H9 (cell line): ENCODE data around the gene SDC4. TPM values are rescaled to one million over a fixed set of nuclear protein-coding genes. Genes with fewer than 3 reads are reported as not detected.

Experiments used
- DNase-seq: peaks from one replicate; pipeline ENCODE4 v3.0.0-alpha.2; 2017
- H2AFZ ChIP-seq: one replicate; pipeline ENCODE4 v1.6.1; 2013; ENCODE audit warnings: mild to moderate bottlenecking, low read length, control low read depth, moderate library complexity
- H2AK5ac ChIP-seq: 2 replicates; pipeline ENCODE4 v1.6.1; 2013; ENCODE audit warnings: low read length, control low read depth, mixed read lengths; ENCODE audit not compliant: insufficient read length
- H2BK120ac ChIP-seq: one replicate; pipeline ENCODE4 v1.6.1; 2013; ENCODE audit warnings: low read depth, mild to moderate bottlenecking, low read length, control low read depth, inconsistent platforms; ENCODE audit not compliant: poor library complexity, severe bottlenecking
- H2BK12ac ChIP-seq: 2 replicates; pipeline ENCODE4 v1.6.1; 2013; ENCODE audit warnings: low read length, control low read depth, mixed read lengths, low read depth; ENCODE audit not compliant: insufficient read length
- H2BK15ac ChIP-seq: 2 replicates; pipeline ENCODE4 v1.6.1; 2013; ENCODE audit warnings: low read depth, low read length, control low read depth
- H2BK20ac ChIP-seq: one replicate; pipeline ENCODE4 v1.6.1; 2013; ENCODE audit warnings: low read depth, mild to moderate bottlenecking, low read length, control low read depth, inconsistent platforms; ENCODE audit not compliant: poor library complexity, severe bottlenecking
- H2BK5ac ChIP-seq: 2 replicates; pipeline ENCODE4 v1.6.1; 2013; ENCODE audit warnings: low read length, control low read depth, mixed read lengths; ENCODE audit not compliant: insufficient read length
- H3K14ac ChIP-seq: 2 replicates; pipeline ENCODE4 v1.6.1; 2013; ENCODE audit warnings: low read length, control low read depth; ENCODE audit not compliant: insufficient read depth
- H3K18ac ChIP-seq: 2 replicates; pipeline ENCODE4 v1.6.1; 2013; ENCODE audit warnings: low read depth, mild to moderate bottlenecking, mixed read lengths, low read length, control low read depth; ENCODE audit not compliant: insufficient read length
- H3K23ac ChIP-seq: 2 replicates; pipeline ENCODE4 v1.6.1; 2013; ENCODE audit warnings: low read length, control low read depth, mixed read lengths, low read depth; ENCODE audit not compliant: insufficient read length
- H3K23me2 ChIP-seq: 2 replicates; pipeline ENCODE4 v1.6.1; 2013; ENCODE audit warnings: low read depth, mild to moderate bottlenecking, mixed read lengths, low read length, control low read depth; ENCODE audit not compliant: insufficient read length, poor library complexity, severe bottlenecking
- H3K27ac ChIP-seq: 2 replicates; pipeline ENCODE4 v1.5.1; 2013; ENCODE audit warnings: low read length, control low read depth, mixed read lengths, low read depth; ENCODE audit not compliant: insufficient read length
- H3K27me3 ChIP-seq: 2 replicates; pipeline ENCODE4 v1.6.1; 2013; ENCODE audit warnings: low read length, control low read depth, inconsistent platforms; ENCODE audit not compliant: insufficient read depth
- H3K4ac ChIP-seq: 2 replicates; pipeline ENCODE4 v1.6.1; 2013; ENCODE audit warnings: low read depth, mild to moderate bottlenecking, control low read depth, inconsistent platforms, low read length, moderate library complexity
- H3K4me1 ChIP-seq: 2 replicates; pipeline ENCODE4 v1.6.1; 2013; ENCODE audit warnings: low read length, control low read depth, inconsistent platforms; ENCODE audit not compliant: insufficient read depth
- H3K4me2 ChIP-seq: 2 replicates; pipeline ENCODE4 v1.6.1; 2013; ENCODE audit warnings: low read length, control low read depth, mixed read lengths; ENCODE audit not compliant: insufficient read length, insufficient read depth
- H3K56ac ChIP-seq: 2 replicates; pipeline ENCODE4 v1.6.1; 2013; ENCODE audit warnings: low read depth, mild to moderate bottlenecking, mixed read lengths, low read length, control low read depth; ENCODE audit not compliant: insufficient read length
- H3K79me1 ChIP-seq: 2 replicates; pipeline ENCODE4 v1.6.1; 2013; ENCODE audit warnings: low read depth, mild to moderate bottlenecking, moderate library complexity, low read length, control low read depth, inconsistent platforms; ENCODE audit not compliant: insufficient read depth, poor library complexity, severe bottlenecking
- H3K79me2 ChIP-seq: 2 replicates; pipeline ENCODE4 v1.6.1; 2013; ENCODE audit warnings: low read length, control low read depth, inconsistent platforms; ENCODE audit not compliant: insufficient read depth
- H3K9ac ChIP-seq: 2 replicates; pipeline ENCODE4 v1.6.1; 2013; ENCODE audit warnings: low read length, control low read depth, mixed read lengths; ENCODE audit not compliant: insufficient read length; ENCODE audit errors: extremely low read depth
- H3K9me3 ChIP-seq: one replicate; pipeline ENCODE4 v1.6.1; 2013; ENCODE audit warnings: low read depth, low read length, inconsistent platforms; ENCODE audit not compliant: control insufficient read depth
- H3T11ph ChIP-seq: one replicate; pipeline ENCODE4 v1.6.1; 2013; ENCODE audit warnings: mild to moderate bottlenecking, low read length, control low read depth, inconsistent platforms
- H4K20me1 ChIP-seq: one replicate; pipeline ENCODE4 v1.6.1; 2013; ENCODE audit not compliant: control insufficient read depth, insufficient read length, insufficient read depth
- H4K5ac ChIP-seq: 2 replicates; pipeline ENCODE4 v1.6.1; 2013; ENCODE audit warnings: low read depth, mild to moderate bottlenecking, mixed read lengths, low read length, control low read depth; ENCODE audit not compliant: insufficient read length
- H4K8ac ChIP-seq: replicated peaks from 2 replicates; pipeline ENCODE4 v1.6.1; 2013; ENCODE audit warnings: low read length, control low read depth, mixed read lengths, low read depth; ENCODE audit not compliant: insufficient read length
- H4K91ac ChIP-seq: 2 replicates; pipeline ENCODE4 v1.6.1; 2013; ENCODE audit warnings: low read depth, mild to moderate bottlenecking, moderate library complexity, mixed read lengths, low read length, control low read depth; ENCODE audit not compliant: insufficient read length
- H3K27ac Mint-ChIP-seq, 3 experiments: 2 replicates in 2 of 3; 3 replicates in 1 of 3; pipeline ENCODE4 v1.8.0; 2020 to 2021; ENCODE audit warnings: mixed read lengths in 3 of 3, mild to moderate bottlenecking in 1 of 3, moderate library complexity in 1 of 3
- H3K27me3 Mint-ChIP-seq: 2 replicates; pipeline ENCODE4 v1.8.0; 2021; ENCODE audit warnings: low read depth, mild to moderate bottlenecking, moderate library complexity, mixed read lengths
- H3K36me3 Mint-ChIP-seq, 3 experiments: 2 replicates in 2 of 3; 3 replicates in 1 of 3; pipeline ENCODE4 v1.8.0; 2020 to 2021; ENCODE audit warnings: low read depth in 3 of 3, mixed read lengths in 3 of 3; ENCODE audit not compliant: insufficient read depth in 1 of 3
- H3K4me1 Mint-ChIP-seq, 2 experiments: 2 replicates each; pipeline ENCODE4 v1.8.0; 2020; ENCODE audit warnings: mixed read lengths in 2 of 2
- H3K4me3 Mint-ChIP-seq, 2 experiments: 2 replicates in 1 of 2; 3 replicates in 1 of 2; pipeline ENCODE4 v1.8.0; 2020 to 2021; ENCODE audit warnings: mild to moderate bottlenecking in 2 of 2, mixed read lengths in 2 of 2, moderate library complexity in 1 of 2
- H3K9me3 Mint-ChIP-seq, 2 experiments: 2 replicates in 1 of 2; 3 replicates in 1 of 2; pipeline ENCODE4 v1.8.0; 2020; ENCODE audit warnings: mild to moderate bottlenecking in 2 of 2, mixed read lengths in 2 of 2, moderate library complexity in 1 of 2
- CTCF ChIP-seq: fragments of 200-600 bp; sonication (generic); conservative IDR thresholded peaks from 3 replicates; pipeline ENCODE4 v1.8.0; 2021; ENCODE audit warnings: antibody characterized with exemption, mild to moderate bottlenecking
- WGBS: extraction: QIAGEN DNeasy Blood & Tissue Kit; methylation state at CpG from one replicate; pipeline ENCODE4 v1.1.7; 2013; ENCODE audit warnings: missing lambda C conversion rate, low lambda C conversion rate, mixed read lengths; ENCODE audit not compliant: insufficient read length; ENCODE audit errors: extremely low coverage; 5-methylcytosine and 5-hydroxymethylcytosine counted together
- total RNA-seq: library from RNA; stranded (reverse); gene quantifications from 2 replicates; pipeline ENCODE4 v1.2.1, GENCODE V29; 2021

SDC4 gene
- total RNA-seq, 1 experiment from 2014 or later, result 50.7 TPM

GRCh38 chr20:45338121-45339030 lies 9.8 kb downstream of the SDC4 start:
- H2BK15ac ChIP-seq, result no peak overlapping the region
- peaks cover 2% of the 10 kb centered on the region for H4K20me1 ChIP-seq
- no peak overlapping the region for H2BK20ac ChIP-seq
- H3K79me1 ChIP-seq, result no peaks in the 10 kb centered on the region
- H4K5ac ChIP-seq, result no peak overlapping the region
- H3K27me3 ChIP-seq, result no peaks in the 10 kb centered on the region
- H3K4me3 Mint-ChIP-seq, result no peak overlapping the region
- H2AK5ac ChIP-seq, result no peak overlapping the region
- no peak overlapping the region for H3K56ac ChIP-seq
- no peaks in the 10 kb centered on the region for H3K9me3 ChIP-seq
- H3K4me1 ChIP-seq, result peaks cover 23% of the 10 kb centered on the region
- no peak overlapping the region for H2BK5ac ChIP-seq
- no peaks in the 10 kb centered on the region; the same call in 1 of the 2 replicates for H3K27me3 Mint-ChIP-seq
- no CpG with 5 or more reads among the region's 11 CpGs for WGBS
- H3T11ph ChIP-seq, result no peak overlapping the region
- no peak overlapping the region for H2BK12ac ChIP-seq
- DNase-seq, result no peak
- H3K9ac ChIP-seq, result no peak overlapping the region
- 0 out of 2 replicates have a peak overlapping the region, but pooled peaks have one; percentile 44 for H3K14ac ChIP-seq
- H3K36me3 Mint-ChIP-seq, result peaks cover 13 to 27% (median 17%) of the 10 kb centered on the region in 3 experiments; a peak in 5 of 7 replicates
- peaks cover 3% of the 10 kb centered on the region; the same call in 1 of the 2 replicates for H3K79me2 ChIP-seq
- no peak overlapping the region for H3K4me2 ChIP-seq
- H4K91ac ChIP-seq, result peak overlapping the region; percentile 73
- no peak overlapping the region for H3K18ac ChIP-seq
- peaks cover 76 to 85% of the 10 kb centered on the region in 2 experiments for H3K4me1 Mint-ChIP-seq
- no peak overlapping the region for H3K23ac ChIP-seq
- H3K4ac ChIP-seq, result no peak overlapping the region
- H3K9me3 Mint-ChIP-seq, result no peaks in the 10 kb centered on the region
- no peak overlapping the region for H2AFZ ChIP-seq
- H2BK120ac ChIP-seq, result no peak overlapping the region
- no peak overlapping the region for H4K8ac ChIP-seq
- no peak for TF ChIP-seq CTCF
- peak overlapping the region; percentile 88 to 96 (median 92) for H3K27ac Mint-ChIP-seq
- H3K23me2 ChIP-seq, result peaks cover 3% of the 10 kb centered on the region
- no peak overlapping the region for H3K27ac ChIP-seq
